Gastroesophageal sphincter (tissue), 3 donors: ENCODE data around the gene PPP3CA.

Experiments
- EP300 ChIP-seq: sonication (generic); formaldehyde crosslinking; IDR thresholded peaks from one replicate; pipeline ENCODE4 v1.6.1; 2017; ENCODE audit warnings: antibody characterized with exemption, mild to moderate bottlenecking
- TF ChIP-seq, protein P1 (sequence below), 4 experiments: fragments of 200-600 bp in 2 of 4; fragments of 450-650 bp in 2 of 4; sonication (generic) in 1 of 4; IDR thresholded peaks; one replicate each; pipeline ENCODE4 v1.5.1; 2017 to 2019; ENCODE audit warnings: antibody characterized with exemption in 4 of 4, mild to moderate bottlenecking in 2 of 4, moderate library complexity in 2 of 4

DNA sequence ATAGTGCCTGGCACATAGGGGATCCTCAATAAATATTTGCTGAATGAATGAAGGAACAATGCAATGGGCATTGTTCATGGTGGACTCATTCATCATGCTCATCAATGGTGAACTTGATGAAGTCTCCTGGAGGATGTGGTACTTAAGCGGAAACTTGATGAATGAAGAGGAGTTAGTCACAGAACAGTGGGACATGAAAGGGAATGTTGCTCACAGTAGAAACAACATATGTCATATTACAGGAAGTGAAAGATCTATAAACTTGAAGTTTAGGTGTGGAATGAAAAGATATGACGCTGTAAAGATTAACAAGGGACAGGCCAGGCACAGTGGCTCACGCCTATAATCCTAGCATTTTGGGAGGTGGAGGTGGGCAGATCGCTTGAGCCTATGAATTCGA is 224.1 kb downstream of the PPP3CA start:
- TF ChIP-seq EP300: no peak
- TF ChIP-seq, protein P1, sequence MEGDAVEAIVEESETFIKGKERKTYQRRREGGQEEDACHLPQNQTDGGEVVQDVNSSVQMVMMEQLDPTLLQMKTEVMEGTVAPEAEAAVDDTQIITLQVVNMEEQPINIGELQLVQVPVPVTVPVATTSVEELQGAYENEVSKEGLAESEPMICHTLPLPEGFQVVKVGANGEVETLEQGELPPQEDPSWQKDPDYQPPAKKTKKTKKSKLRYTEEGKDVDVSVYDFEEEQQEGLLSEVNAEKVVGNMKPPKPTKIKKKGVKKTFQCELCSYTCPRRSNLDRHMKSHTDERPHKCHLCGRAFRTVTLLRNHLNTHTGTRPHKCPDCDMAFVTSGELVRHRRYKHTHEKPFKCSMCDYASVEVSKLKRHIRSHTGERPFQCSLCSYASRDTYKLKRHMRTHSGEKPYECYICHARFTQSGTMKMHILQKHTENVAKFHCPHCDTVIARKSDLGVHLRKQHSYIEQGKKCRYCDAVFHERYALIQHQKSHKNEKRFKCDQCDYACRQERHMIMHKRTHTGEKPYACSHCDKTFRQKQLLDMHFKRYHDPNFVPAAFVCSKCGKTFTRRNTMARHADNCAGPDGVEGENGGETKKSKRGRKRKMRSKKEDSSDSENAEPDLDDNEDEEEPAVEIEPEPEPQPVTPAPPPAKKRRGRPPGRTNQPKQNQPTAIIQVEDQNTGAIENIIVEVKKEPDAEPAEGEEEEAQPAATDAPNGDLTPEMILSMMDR (IDR thresholded peaks at IDR 0.05): no peak
